HG03108 (cell line): ENCODE data around the gene CABYR.

ENCODE experiments used
- ATAC-seq: cut with Tn5 transposase; IDR thresholded peaks from one replicate; pipeline ENCODE4 v1.9.1; 2021; ENCODE audit warnings: moderate library complexity; ENCODE audit not compliant: unreplicated experiment

The CABYR gene, protein sequence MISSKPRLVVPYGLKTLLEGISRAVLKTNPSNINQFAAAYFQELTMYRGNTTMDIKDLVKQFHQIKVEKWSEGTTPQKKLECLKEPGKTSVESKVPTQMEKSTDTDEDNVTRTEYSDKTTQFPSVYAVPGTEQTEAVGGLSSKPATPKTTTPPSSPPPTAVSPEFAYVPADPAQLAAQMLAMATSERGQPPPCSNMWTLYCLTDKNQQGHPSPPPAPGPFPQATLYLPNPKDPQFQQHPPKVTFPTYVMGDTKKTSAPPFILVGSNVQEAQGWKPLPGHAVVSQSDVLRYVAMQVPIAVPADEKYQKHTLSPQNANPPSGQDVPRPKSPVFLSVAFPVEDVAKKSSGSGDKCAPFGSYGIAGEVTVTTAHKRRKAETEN

DNA sequence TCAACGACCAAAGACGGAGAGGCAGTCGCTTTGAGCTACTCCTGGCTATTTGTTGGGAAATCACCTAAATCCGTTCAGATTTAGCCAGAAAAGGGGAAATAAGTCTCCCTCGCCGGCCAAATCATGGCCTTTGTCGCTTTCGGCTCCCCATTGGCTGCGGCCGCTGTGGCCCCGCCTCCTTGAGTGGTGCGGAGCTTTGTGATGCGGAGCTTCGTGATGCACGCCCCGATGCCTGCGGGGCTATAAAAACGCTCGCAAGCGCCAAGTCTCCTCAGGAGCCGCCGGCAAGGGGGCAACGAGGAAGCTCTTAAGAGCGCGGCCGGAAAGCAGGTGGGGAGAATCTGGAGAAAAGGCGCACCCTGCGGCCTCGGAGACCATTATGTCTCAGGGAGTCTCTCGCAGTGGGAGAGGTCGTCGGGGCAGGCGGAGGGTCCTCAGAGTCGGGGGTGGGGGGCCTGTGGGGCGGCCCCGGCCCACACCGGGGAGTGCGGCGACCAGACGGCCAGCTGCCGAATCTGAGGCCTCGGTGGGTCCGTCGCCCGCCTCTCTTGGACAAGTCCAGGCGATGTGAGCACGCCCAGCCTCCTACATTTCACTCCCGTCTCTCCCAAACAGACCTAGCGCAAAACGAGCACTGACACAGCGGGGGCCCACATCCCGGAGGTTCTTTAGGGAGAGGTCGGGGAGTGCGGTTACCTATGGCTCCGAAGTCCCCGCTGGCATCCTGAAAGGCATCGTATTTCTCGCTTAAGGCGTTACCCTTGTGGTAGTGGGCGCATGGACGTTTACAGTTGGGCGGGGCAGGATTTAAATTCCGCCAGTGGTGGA is at the start of gene CABYR:
TSS of gene CABYR (plus strand) at position 274 of the 828 bp plus-strand sequence. CDS start 4,053 bp downstream, outside the sequence.
- ATAC-seq: peak; percentile 86

DNA sequence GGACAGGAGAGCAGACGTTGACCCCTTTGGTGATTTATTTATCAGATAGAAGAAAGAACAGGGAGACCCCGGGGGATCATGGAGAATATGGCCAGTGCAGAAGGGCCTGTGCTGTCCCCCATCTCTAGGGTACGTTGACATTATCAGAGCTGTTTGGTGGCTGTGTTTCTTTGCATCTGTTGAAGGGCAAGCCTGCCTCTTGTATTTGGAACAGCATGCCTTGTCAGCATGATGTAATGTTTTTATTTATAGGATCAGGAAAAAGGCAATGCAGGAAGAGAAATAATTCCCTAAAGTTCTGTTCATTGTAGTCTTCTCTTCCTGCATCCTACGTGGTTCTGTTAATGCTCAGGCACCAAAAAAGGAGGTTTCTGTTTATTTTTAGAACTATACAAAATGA is 49.8 kb upstream of the CABYR start:
- ATAC-seq: no peak

DNA sequence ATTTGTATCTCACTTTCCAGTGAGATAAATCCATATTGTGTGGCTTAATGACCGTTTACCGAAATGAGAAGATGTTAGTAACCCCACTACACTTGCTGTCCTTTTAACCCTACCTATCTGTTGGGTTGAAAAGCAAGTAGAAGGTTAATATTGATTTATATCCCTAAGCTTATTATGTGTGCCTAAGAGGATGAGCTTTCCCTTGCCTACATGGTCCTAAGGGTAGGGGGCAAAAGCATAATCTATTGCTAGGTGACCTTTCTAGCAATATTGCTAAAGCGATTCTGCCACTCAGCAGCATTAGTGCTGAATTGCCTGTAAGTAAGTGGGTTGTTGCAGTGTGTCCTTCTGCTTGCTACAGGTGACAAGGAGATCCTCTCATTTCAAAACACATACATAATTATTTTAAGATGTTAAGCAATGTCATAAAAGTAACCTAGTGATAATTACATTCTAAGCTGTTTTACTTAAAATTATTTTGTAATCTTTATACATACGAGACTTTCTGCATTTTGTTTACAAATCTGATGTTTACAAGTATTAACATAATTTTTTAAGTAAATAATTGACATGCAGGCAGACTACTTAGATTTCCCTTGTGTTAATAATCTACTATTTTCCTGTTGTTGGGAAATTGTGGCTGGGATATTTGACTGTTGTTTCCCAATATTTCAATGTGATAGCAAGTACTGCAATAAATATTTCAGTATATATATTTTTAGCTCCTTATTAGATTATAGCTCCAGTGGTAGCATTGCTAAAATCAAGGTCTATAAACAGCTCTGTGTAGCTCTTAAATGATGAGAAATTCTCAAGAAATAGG is 49.1 kb upstream of the CABYR start:
- ATAC-seq: no peak

DNA sequence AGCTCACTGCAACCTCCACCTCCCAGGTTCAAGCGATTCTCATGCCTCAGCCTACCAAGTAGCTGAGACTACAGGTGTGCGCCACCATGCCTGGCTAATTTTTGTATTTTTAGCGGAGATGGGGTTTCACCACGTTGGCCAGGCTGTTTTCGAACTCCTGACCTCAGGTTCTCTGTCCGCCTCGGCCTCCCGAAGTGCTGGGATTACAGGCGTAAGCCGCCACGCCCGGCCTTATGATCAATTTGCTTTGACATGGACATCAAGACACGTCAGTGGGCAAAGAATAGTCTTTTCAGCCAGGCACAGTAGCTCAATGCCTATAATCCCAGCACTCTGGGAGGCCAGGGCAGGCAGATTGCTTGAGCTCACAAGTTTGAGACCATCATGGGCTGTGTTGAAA is 48.0 kb upstream of the CABYR start:
- no peak for ATAC-seq

DNA sequence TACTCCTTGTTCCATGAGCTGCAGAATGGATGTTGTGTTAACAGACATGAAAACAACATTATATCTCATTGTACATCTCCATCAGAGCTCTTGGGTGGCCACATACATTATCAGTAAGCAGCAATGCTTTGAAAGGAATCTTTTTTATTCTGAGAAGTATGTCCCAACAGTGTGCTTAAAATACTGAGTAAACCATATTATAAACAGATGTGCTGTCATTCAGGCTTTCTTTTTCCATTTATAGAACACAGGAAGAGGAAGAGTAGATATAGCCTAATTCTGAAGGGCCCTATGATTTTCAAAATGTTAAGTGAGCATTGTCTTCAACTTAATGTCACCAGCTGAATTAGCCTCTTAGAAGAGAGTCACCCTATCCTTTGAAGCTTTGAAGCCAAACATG is 44.3 kb upstream of the CABYR start:
- no peak for ATAC-seq

DNA sequence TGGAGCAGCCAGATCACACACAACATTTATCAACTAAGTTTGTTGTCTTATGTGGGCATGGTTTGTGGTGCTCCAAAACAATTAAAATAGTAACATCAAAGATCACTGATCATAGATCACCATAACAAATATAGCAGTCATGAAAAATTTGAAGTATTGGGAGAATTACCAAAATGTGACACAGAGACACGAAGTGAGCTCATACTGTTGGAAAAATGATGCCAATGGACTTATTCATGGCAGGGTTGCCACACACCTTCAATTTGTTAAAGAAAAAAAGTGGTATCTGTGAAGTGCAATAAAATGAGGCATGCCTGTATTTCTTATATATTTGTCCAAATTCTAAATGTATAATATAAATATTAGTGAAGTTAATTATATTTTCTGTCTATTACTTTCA is 42.9 kb upstream of the CABYR start:
- ATAC-seq: no peak

DNA sequence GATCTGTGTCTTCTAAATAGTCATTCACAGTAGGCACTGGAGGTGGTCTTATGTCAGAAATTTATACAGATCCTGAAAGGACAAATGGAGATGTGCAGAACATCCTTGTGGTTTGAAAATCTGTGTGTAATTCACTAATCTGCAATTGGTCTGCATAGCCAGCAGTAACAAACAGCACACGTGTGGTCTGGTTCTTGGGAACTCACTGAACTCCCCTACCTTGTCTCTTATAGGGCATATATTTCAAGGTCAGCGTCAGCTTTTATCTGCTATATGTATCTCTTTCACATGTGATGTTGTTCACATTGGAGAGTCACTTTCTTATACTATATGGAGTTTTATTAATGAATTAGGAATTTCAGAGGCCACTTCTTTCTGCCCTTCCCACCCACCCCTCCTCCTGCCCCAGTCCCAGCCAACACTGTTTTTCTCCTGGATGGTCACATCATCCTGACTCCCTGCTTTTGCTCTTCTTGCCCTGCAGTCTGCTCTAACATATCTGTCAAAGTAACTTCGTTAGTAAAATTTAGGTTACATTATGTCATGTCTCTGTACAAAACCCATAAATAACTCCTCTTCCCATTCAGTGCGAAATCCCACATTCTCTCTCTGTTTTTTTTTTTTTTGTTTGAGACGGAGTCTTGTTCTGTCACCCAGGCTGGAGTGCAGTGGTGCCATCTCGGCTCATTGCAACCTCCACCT is 35.4 kb upstream of the CABYR start:
- no peak for ATAC-seq

DNA sequence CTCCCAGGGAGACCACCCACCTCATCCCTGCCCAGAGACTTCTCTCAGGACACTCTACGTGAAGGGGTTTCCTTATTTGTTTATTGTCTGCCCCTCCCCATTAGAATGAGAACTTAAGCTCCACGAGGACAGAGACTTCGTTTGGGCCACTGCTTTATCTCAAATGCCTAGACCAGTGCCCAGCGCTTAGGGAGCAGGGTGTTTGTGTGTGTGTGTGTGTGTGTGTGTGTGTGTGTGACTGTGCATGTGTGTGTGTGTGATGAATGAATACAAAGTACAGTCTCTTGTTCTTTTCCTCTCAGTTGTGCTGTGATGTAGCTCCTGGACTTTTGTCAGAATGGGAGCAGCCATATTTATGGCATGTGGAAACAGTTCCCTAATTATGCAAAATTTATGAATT is 34.4 kb upstream of the CABYR start:
- no peak for ATAC-seq

DNA sequence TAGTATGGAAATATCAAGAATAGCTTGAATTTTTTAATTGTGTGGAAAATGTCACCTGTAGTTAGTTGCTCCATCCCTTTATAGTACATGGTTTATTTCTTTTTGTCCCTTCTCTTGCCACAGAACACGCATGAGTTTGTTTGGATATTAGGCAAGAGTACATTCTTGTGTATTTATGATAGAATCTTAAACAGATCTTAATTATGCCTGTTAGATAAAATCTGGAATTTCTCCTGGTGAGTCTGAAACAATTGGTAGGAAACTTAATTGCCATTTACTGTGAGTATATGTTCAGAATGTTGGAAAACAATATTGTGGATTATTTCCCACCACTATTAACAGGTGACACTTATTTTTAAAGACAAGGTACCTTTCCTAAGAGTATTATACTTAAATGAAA is 30.2 kb upstream of the CABYR start:
- ATAC-seq: no peak

DNA sequence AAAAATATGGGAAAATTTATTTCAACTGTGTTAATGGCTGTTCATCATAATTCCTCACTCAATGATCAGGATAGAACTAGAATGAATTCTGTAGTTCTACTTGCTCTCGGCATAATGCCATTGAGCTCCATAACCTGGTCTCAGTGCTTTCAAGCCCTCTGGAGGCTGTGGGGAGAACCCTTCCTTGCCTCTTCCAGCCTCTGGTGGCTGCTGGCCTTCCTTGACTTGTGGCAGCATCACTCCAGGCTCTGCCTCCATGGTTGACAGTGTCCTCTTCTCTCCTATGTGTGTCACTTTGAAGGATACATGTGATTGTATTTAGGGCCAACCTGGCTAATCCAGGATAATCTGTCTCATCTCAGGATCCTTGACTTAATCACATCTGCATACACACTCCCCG is 26.9 kb upstream of the CABYR start:
- no peak for ATAC-seq

DNA sequence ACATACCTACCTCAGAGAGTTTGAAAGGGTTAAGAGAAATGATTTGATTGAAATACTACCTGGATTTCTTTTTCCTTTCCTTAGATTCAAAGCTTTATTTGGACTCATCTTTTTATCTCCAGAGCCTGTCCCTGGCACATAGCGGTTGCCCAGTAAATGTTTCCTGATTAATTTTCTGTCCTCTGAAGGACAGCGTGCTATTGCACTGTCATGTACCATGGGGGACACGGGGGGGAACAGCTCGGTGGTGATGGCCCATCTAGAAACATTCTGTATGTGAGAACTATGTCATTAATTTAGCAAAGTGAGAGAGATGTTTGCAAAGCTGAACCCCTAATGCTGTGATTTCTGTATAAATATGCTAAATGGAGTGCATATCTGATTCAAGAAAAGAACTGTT is 26.4 kb upstream of the CABYR start:
- ATAC-seq: no peak

DNA sequence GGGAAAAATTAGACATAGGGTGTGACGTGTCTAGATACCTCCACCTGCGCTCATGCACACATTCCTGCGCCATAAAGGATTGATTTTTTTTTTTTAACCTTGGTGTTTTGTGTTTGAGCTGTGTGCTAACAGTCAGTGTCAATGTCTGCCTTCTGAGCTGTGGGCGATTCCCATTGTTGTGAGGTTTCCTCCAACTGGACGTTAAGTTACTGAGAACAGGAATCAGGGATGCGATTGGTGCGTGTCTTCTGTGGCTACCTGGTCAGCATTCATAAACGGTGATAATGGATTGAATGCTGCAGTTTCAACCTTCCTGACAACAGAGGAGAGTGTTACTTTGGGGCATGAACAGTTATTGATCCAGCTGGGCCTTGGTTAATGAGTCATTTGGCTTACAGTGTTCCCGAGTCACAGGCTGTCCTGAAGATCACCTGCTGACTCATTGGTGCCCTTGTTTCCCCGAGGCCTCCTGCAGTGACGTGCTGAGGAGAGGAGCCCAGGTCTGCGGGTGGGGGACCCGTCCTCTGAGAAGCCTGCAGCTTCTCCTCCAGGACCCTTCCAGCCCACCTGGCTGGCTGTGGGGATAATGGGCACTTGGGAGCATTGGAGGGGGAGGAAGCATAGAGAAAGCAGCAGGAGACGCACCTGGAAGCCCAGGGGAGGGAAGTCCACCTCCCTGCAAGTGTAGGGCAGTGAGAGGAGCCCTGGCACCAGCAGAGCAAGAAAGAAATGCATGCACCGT is 25.8 kb upstream of the CABYR start:
- no peak for ATAC-seq

DNA sequence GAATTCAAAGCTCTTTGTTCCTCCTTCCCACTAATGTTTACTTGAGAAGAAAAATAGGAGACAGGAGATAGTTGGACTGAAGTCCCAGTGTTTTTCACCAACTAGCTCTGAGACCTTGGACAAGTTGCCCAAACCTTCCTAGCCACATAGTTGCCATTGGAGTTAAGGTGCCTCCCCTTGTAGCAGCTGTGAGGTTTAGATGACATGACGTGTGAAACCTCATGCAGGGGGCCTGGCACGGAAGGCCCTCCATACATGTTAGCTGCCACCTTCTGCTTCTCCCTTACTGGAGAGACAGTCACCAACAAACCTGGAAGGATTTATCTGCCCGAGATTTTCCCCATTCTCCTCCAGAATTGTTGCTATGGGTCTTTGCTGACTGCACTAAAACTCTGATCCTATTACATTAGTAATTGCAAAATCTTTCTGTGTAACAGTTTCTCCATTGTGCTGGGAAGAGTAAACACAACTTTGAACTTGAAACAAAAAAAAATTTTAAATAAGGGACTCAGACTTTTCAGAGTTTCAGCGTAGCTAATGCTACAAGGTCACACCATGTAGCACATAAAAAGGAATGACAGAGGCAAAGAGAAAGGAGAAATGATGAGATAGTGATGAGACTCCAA is 23.8 kb upstream of the CABYR start:
- no peak for ATAC-seq

DNA sequence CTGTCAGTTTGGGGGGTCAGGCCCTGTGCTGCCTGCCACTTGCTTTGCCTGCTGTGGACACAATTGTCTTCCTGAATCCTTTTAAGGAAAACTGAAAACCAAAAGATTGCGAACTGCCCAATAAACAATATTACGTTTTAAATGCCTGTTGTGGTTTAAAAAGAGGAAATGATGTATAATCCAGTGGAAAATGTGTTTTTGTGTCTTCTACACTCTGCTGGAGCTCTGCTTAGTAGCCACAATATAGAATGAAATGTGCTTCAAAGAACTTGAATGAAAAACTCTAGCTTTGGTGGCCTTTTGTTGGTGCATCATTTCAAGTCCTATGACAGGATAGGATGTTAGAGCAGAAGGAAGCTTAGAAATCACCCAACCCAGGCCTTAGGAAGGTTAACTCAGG is 23.2 kb upstream of the CABYR start:
- no peak for ATAC-seq

DNA sequence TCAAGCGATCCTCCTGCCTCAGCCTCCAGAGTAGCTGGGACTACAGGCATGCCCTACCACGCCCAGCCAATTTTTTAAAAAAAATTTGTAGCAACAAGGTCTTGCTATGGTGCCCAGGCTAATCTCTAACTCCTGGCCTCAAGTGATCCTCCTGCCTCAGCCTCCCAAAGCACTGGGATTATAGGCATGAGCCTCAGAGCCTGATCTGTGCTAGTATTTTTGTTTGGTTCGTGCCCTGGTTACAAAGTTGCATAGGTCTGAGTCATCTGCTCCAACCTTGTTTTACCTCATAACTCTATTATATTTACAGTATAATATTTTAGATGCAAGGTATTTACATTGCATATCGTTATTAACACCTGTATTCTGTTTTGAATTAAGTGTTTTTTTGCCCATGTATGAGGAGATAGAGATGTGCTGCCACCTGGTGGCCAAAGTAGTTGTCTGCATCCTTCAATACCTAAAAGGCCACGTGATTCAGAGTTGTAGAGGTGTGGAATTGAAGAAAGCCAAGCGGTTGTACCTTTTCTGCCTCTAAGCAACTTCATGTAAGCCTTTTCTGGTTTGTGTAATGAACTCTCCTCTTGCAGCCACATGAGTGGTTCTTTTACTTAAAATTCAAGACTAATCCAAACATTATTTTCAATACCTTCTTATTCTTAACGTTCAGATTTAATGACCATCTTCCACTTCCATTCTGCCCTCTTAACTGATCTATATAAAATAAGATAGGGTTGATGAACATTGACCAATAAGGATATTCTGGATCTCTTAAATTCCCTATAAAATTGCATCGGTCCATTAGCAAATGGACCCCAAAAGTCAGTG is 19.9 kb upstream of the CABYR start:
- no peak for ATAC-seq

DNA sequence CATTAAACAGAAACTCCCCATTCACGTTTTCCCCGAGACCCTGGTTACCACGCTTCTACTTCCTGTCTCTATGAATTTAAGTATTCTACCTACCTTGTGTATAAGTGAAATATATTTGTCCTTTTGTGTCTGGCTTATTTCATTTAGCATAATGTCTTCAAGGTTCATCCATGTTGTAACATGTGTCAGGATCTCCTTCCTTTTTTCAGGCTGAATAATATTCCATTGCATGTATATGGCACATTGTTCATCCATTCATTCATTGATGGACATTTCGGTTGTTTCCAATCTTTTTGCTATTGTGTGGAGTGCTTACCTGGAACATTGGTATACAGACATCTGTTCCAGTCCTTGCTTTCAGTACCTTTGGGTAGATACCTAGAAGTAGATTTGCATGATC is 18.2 kb upstream of the CABYR start:
- ATAC-seq: no peak

DNA sequence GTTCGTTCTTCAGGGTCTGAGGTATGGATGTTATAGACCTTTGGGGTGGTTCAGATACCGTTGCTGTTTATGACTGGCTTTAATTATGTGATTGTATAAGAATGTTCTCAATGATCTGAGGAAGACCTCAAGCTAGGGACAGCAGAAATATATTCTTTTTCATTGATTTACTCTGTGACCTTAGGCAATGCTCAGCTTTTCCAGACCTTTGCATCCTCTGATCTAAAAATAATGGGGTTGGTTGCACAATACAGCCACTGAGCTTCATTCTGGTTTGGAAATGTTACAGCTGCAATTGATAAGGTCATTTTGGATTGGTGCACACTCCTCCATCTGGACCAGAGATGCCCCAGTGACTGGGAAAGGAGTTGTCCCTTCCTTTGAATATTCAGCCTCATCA is 17.2 kb upstream of the CABYR start:
- ATAC-seq: no peak

DNA sequence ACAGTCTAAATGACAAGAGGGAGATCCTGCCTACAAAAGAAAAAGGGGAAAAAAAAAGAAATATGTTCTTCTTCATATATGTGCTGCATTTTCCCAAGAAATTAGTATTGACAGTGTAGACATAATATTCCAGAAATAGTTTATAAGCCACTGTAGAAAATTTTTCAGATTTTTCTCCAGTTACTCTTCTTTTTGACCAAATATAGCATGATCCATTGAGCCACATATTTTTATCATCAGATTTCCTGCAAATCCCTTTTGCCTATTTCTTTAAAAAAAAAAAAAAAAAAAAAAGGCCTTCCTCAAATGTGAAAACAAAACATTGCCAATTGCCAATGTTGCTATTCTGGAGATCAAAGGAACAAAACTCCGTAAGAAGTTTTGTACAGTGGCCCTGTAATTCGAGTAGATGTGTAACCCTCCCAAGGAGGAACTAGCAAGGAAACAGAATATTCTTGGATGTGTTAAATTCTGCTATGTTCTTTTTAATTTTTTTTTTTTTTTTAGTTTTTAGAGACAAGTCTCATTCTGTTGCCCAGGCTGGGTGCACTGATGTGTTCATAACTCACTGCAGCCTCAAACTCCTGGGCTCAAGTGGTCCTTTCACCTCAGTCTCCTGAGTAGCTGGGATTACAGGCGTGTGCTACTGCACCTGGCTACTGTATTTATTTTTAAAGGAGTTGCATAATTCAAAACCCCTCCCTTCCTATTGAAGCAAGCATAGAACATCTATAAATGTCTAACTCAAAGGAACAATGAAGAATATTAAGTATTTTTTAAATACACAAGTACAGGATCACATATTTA is 12.5 kb upstream of the CABYR start:
- no peak for ATAC-seq
